Smooth muscle cell (in vitro differentiated cells): Measurements from ENCODE around the gene MYLK. TPM values are rescaled to one million over a fixed set of nuclear protein-coding genes. Genes with fewer than 3 reads are reported as not detected.

Experiments
- DNase-seq: peaks from one replicate; lab custom pipeline; 2025; ENCODE audit not compliant: unreplicated experiment; lab: John Stamatoyannopoulos, UW
- H2AFZ ChIP-seq: fragments of 200-600 bp; sonication (generic); 2 replicates; pipeline ENCODE4 v1.6.0; 2016; ENCODE audit warnings: antibody characterized with exemption, low read depth, mild to moderate bottlenecking
- H3F3A ChIP-seq: fragments of 200-600 bp; sonication (generic); 2 replicates; pipeline ENCODE4 v1.6.0; 2017; ENCODE audit warnings: antibody characterized with exemption, low read depth
- H3K27ac ChIP-seq: fragments of 200-600 bp; sonication (generic); 2 replicates; pipeline ENCODE4 v1.5.1; 2016; ENCODE audit warnings: low read depth, mild to moderate bottlenecking
- H3K27me3 ChIP-seq: fragments of 200-600 bp; sonication (generic); 2 replicates; pipeline ENCODE4 v1.6.1; 2016; ENCODE audit warnings: low read depth, mild to moderate bottlenecking
- H3K36me3 ChIP-seq: fragments of 200-600 bp; sonication (generic); 2 replicates; pipeline ENCODE4 v1.5.1; 2016; ENCODE audit warnings: low read depth
- H3K4me1 ChIP-seq: fragments of 200-600 bp; sonication (generic); 2 replicates; pipeline ENCODE4 v1.5.1; 2016; ENCODE audit warnings: low read depth
- H3K4me2 ChIP-seq: fragments of 200-600 bp; sonication (generic); 2 replicates; pipeline ENCODE4 v1.6.0; 2016; ENCODE audit warnings: mild to moderate bottlenecking
- H3K4me3 ChIP-seq: fragments of 200-600 bp; sonication (generic); 2 replicates; pipeline ENCODE4 v1.5.1; 2016; ENCODE audit warnings: mild to moderate bottlenecking
- H3K79me2 ChIP-seq: fragments of 200-600 bp; sonication (generic); 2 replicates; pipeline ENCODE4 v1.6.0; 2016; ENCODE audit warnings: low read depth, mild to moderate bottlenecking
- H3K9ac ChIP-seq: fragments of 200-600 bp; sonication (generic); 2 replicates; pipeline ENCODE4 v1.6.0; 2016; ENCODE audit warnings: low read depth
- H3K9me3 ChIP-seq: fragments of 200-600 bp; sonication (generic); replicated peaks from 2 replicates; pipeline ENCODE4 v1.5.1; 2016; ENCODE audit warnings: low read depth
- H4K20me1 ChIP-seq: fragments of 200-600 bp; sonication (generic); 2 replicates; pipeline ENCODE4 v1.6.0; 2016; ENCODE audit warnings: low read depth
- CTCF ChIP-seq: fragments of 200-600 bp; sonication (generic); IDR thresholded peaks from 2 replicates; pipeline ENCODE4 v1.5.1; 2017; ENCODE audit warnings: borderline replicate concordance, mild to moderate bottlenecking, antibody characterized with exemption; ENCODE audit not compliant: insufficient read depth, poor library complexity, severe bottlenecking
- WGBS: methylation state at CpG from one replicate; pipeline ENCODE4 v1.1.7; 2016; ENCODE audit warnings: low lambda C conversion rate; 5-methylcytosine and 5-hydroxymethylcytosine counted together
- polyA plus RNA-seq: library from polyadenylated mRNA; unstranded; fragments of >200 nt; fragmentation: Nextera tagmentation; extraction: Ambion mirVana; gene quantifications from 2 replicates; pipeline ENCODE4 v1.2.1, GENCODE V29; 2016
- total RNA-seq: library from RNA; depleted of rRNA; stranded (reverse); fragments of >200 nt; gene quantifications from 2 replicates; pipeline ENCODE4 v1.2.3, GENCODE V29; 2014

MYLK gene
- total and polyA plus RNA-seq, 2 experiments from 2014 or later, result 13.6 to 25.5 TPM

GRCh38 chr3:123660141-123660675 lies 223.9 kb downstream of the MYLK start:
- Histone ChIP-seq H3K4me1 (peaks cover 13% of the 10 kb centered on the region), H3K79me2 (no peaks in the 10 kb centered on the region), H3K9ac (no peak overlapping the region), H3K27me3 (no peaks in the 10 kb centered on the region), H3K4me2 (peak overlapping the region; percentile 75), H3K9me3 (no peaks in the 10 kb centered on the region), H3K27ac (peak overlapping the region; percentile 50), H3F3A (peaks cover 5% of the 10 kb centered on the region), H2AFZ (peak overlapping the region; percentile 70), H3K4me3 (no peak overlapping the region), H4K20me1 (no peaks in the 10 kb centered on the region), H3K36me3 (no peaks in the 10 kb centered on the region)
- DNase-seq, result no peak
- 49% methylated on average over 3 of the region's 3 CpGs for WGBS
- no peak for TF ChIP-seq CTCF

- no peak for TF ChIP-seq CTCF
- H4K20me1 ChIP-seq, result no peaks in the 10 kb centered on the region
- H3K9ac ChIP-seq, result no peak overlapping the region
- no peak overlapping the region for H2AFZ ChIP-seq
- DNase-seq, result no peak
- 82% methylated on average over 1 of the region's 1 CpG for WGBS
- H3K27me3 ChIP-seq, result no peaks in the 10 kb centered on the region
- no peaks in the 10 kb centered on the region for H3K9me3 ChIP-seq
- H3K79me2 ChIP-seq, result no peaks in the 10 kb centered on the region
- H3F3A ChIP-seq, result peaks cover 5% of the 10 kb centered on the region
- H3K4me3 ChIP-seq, result no peak overlapping the region
- no peaks in the 10 kb centered on the region for H3K36me3 ChIP-seq
- no peak overlapping the region for H3K27ac ChIP-seq
- H3K4me1 ChIP-seq, result peaks cover 13% of the 10 kb centered on the region
- no peak overlapping the region for H3K4me2 ChIP-seq
These were observed 225.3 kb downstream of the MYLK start for GRCh38 chr3:123658852-123659206.

GRCh38 chr3:123658118-123658851 lies 225.8 kb downstream of the MYLK start:
- H3K9me3 ChIP-seq, result no peaks in the 10 kb centered on the region
- TF ChIP-seq CTCF, result no peak
- peaks cover 5% of the 10 kb centered on the region for H3F3A ChIP-seq
- H4K20me1 ChIP-seq, result no peaks in the 10 kb centered on the region
- H3K27me3 ChIP-seq, result no peaks in the 10 kb centered on the region
- H3K4me3 ChIP-seq, result no peak overlapping the region
- no peaks in the 10 kb centered on the region for H3K79me2 ChIP-seq
- peaks cover 17% of the 10 kb centered on the region for H3K4me1 ChIP-seq
- no peak overlapping the region for H3K9ac ChIP-seq
- DNase-seq, result no peak
- no peaks in the 10 kb centered on the region for H3K36me3 ChIP-seq
- WGBS, result 93% methylated on average over 1 of the region's 1 CpG
- no peak overlapping the region for H2AFZ ChIP-seq
- no peak overlapping the region for H3K27ac ChIP-seq
- no peak overlapping the region for H3K4me2 ChIP-seq

GRCh38 chr3:123657568-123657967 lies 226.6 kb downstream of the MYLK start:
- Histone ChIP-seq H3K9me3 (no peaks in the 10 kb centered on the region), H3F3A (peaks cover 8% of the 10 kb centered on the region), H4K20me1 (no peaks in the 10 kb centered on the region), H2AFZ (no peak overlapping the region), H3K4me3 (no peak overlapping the region), H3K9ac (no peak overlapping the region), H3K27me3 (no peaks in the 10 kb centered on the region), H3K36me3 (no peaks in the 10 kb centered on the region), H3K79me2 (no peaks in the 10 kb centered on the region), H3K27ac (no peak overlapping the region), H3K4me2 (no peak overlapping the region), H3K4me1 (peaks cover 19% of the 10 kb centered on the region)
- no peak for DNase-seq
- no peak for TF ChIP-seq CTCF
- 75% methylated on average over 6 of the region's 6 CpGs for WGBS
